Tongue (tissue), 2 donors: Measurements from ENCODE around the gene PLIN4. TPM values are rescaled to one million over a fixed set of nuclear protein-coding genes. Genes with fewer than 3 reads are reported as not detected.

Experiments used
- DNase-seq: peaks from one replicate; pipeline ENCODE4 v3.0.0-alpha.2; 2015
- total RNA-seq: library from RNA; depleted of rRNA; stranded (reverse); fragments of >200 nt; gene quantifications from one replicate; pipeline ENCODE4 v1.2.3, GENCODE V29; 2014

Gene PLIN4
- total RNA-seq, 1 donor from 2014 or later = 38.0 TPM

DNA sequence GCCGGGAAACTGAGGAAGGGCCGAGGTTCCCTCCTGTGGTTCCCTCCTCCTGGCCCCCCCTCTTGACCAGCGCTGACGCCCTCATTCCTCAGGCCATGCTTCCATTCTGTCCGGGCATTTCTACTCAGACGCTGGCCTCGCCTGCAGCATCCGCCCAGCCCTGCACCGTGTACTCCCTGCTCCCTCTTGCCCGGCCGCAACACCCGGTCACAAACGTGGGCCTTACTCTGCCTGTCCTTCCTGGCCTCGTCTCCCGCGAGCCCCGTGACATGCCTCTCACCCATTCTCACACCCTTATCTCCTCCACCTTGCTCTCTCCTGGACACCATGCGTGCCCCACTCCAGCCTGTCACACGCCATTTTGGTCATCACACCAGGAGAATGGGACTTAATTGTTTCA, 34.9 kb downstream of the PLIN4 start:
- DNase-seq = no peak

DNA sequence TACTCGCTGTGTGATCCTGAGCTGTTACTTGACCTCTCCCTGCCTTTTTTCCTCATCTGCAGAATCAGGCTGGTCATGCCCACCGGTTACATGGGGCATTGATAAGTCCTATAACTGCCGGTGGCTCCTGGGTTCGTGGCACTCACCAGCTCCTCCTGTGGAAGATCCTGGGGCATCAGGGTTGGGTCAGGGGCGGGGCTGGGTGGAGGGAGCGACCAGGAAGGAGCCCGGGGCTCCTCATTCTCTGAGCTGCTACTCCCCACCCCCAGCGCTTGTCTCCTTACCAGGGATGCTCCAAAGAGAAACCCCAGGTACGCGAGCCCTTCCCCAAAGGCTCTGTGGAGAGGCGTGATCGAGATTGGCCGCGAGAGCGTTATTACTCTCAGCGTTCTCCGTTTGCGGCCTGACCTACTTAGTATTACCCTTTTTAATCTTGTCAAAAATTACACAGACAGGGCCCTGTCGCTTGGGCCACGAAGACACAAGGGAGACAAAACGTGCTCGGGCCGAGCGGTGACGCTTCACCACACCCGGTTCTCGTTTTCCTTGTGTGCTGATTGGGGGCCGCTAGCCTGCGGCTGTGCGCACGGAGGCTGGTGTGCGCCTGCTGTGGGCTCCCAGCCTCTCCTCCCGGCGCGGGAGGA, 35.4 kb downstream of the PLIN4 start:
- no peak for DNase-seq

DNA sequence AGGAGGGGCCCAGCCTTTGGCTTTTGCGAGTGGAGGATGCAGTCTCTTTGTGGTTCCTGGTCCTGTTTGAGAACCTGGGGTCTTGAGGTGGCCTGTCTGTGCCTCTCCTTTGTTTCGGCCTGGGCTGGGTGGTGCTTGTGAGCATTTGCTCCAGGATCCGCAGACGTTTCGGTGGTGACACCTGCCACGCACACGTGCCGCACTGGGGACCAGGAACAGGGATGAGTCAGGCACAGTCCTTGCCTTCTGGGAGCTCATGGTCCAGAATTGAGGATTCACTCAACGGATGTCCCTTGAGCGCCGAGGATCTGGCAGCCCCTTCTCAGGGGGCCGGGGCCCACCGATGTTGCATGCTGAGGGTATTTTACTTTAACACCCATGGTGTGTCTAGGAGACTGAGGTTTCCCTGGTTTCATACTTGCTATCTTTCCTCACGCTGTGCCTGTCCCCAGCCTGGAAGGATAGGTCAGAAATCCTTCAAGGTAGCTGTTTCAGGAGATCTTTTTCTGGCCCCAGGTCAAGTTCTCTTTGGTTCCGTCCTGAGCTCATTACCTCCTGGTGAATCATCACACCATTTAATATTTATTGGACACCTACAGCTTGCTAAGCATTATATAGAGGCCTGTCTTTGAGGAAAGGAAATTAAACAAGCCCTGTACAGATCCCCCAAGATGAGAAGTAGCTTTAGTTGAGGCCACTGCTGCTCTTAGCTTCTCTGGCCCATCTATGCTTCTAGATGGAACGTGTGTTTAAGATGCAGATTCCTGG, 41.1 kb downstream of the PLIN4 start:
- no peak for DNase-seq

DNA sequence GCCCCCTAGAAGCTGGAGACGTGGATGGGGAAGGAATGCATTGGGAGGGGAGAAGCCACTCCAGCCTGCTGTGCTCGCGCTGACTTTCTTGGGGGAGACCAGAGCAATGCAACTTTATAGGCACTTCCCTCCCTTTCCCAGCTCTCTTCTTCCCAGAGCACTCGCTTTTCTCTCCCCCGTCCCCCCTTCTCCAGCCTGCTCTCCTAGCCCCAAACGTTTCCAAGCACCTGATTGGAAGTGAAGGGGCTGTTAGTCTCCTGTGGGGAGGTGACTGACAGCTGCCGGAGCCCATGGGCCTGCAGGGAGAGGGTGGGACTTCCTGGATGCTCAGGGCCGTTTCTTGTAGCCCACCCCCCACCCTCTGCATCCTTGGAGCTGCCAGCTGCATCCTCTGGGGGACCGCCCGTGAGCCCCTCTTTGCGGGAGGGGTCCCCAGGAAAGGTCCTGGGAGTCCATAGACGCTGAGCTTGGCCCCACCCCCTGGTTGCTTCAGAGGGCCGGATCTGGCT, 43.7 kb downstream of the PLIN4 start:
- peak; percentile 81 for DNase-seq

DNA sequence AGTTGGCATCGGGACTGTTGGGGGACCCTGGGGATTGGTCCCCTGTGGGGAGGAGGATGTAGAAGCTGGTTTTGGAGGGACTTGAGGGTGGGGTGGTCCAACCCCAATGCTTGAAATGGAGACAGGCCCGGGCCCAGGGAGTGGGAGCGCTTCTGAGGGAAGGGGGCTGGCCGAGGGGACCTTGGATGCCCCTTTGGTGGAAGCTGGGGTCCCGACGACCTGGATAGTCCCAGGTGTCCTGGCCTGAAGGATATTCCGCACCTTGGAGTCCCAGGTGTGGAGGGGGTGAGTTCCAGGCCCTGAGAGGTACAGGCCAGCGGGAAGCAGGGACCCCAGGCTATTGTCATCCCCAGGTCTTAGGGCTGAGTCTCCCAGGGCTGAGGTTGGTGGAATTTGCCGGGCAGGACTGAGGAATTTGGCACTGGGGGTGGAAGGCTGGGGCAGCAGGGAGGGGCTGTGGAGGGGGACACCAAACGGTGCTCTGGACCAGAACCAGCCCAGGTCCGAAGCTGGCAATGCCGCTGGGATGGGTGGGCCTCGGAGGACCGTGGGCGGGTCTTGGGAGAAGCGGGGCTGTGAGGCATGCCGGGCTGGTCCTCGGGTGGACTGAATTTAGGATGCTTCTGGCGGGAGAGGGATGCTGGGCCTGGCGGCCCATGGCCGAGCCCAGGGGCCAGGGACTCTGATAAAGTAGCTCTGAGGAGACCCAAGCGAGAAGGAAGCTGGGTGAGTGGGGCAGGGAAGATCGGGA, 44.3 kb downstream of the PLIN4 start:
- no peak for DNase-seq

DNA sequence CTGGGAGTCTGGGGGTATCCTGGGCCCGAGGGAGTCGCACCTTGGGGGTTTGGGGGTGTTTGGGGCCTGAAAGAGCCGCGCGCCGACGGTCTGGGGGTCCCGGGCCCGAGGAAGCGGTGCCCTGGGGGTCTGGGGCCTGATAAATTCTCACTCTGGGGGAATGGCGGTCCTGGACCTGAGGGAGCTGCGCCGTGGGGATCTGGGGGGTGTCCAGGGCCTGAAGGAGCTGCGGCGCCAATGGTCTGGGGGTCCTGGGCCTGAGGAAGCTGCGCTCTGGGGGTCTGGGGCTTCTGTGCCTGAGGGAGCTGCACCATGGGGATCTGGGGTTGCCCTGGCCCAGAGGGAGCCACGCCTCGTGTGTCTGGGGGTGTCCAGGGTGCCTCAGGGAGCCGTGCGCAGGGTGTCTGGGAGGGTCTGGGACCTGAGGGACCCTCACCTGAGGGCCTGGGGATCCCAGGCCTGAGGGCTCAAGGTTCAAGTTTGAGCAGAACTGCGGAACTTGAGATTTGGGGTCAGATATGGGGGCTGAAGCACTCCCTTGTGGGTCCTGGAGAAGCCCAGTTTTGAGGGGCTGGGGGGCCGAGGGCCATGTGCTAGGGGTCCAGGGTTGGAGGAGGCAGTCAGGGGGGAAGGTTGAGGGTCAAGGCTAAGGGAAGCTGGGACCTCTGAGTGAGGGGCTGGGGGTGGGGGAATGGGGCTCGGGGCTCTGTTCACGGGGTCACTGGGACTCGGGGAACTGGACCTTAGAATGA, 45.1 kb downstream of the PLIN4 start:
- DNase-seq = no peak

DNA sequence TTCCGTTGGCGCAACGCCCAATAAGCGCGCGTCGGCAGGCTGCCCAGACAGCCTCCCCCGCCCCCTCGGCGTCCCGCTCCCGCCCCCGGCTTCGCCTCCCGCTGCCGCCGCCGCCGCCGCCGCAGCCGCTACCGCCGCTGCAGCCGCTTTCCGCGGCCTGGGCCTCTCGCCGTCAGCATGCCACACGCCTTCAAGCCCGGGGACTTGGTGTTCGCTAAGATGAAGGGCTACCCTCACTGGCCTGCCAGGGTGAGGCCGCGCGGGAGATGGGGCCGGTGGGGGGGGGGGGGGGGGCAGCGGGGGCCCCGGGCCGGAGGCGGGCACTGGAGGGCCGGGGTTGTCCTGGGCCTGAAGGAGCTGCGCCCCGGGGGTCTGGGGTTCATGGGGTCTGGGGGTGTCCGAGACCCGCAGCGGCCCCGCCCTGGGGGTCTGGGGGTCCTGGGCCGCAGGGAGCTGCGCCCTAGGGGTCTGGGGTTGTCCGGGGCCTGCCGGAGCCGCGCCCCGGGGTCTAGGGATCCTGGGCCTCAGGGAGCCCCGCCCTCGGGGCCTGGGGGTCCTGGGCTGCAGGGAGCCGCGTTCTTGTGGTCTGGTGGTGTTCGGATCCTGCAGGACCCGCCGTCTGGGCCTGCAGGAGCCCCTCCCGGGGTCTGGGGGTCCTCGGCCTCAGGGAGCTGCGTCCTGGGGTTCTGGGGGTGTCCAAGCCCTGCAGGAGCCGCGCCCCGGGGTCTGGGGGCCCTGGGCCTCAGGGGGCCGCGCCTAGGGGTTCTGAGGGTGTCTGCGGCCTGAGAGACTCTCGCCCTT, 45.9 kb downstream of the PLIN4 start, which contains the start of gene HDGFL2:
TSS of gene HDGFL2 (plus strand) at position 124 of the 801 bp plus-strand sequence. CDS start at position 178, 54 bp downstream.
- DNase-seq = no peak

DNA sequence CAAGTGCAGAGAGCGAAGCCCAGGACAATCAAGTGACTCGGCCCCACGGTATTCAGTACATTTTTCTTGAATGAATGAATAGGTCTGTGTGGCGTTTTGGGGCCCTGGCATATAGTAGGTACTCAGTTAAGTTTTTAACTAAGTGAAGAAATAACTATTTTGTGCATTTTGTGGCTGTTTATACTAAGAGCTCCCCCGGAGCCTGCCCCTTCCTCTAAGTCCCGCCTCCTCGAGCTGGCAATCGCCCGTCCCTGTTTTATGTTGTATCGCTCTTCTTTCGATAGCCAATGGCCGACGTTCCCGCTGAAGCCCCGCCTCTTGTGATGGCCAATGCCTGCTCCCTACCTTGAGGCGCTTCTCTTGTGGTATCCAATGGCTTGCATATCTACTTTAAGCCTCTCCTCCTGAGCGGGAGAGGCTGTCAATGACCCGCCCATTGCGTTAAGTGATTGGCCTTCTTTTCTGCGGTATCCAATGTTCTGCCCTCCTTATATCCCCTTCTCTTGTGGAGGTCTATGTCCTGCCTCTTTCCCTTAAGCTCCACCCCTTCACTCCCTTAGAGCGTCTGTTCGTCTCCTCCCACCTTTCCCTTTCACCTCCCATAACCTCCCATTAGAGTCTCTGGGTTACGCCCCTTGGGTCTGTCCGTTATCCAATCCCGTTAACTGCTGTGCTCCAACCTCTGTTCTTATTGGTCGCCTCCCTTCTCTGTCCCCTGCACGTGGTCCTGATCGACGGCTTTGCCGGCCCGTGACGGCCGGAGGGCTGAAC, 46.7 kb downstream of the PLIN4 start:
- peak; percentile 100 for DNase-seq

DNA sequence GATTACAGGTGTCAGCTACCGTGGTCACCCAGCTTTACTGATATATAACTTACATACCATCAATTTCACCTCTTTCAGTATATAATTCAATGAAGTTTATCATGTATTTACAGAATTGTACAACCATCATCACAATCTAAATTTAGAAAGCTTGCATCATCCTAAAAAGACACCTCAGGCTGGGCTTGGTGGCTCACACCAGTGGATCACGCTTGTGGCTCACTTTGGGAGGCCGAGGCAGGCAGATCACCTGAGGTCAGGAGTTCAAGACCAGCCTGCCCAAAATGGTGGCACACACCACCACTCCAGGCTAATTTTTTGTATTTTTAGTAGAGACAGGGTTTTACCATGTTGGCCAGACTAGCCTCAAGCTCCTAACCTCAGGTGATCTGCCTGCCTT, 50.5 kb downstream of the PLIN4 start:
- DNase-seq = no peak

DNA sequence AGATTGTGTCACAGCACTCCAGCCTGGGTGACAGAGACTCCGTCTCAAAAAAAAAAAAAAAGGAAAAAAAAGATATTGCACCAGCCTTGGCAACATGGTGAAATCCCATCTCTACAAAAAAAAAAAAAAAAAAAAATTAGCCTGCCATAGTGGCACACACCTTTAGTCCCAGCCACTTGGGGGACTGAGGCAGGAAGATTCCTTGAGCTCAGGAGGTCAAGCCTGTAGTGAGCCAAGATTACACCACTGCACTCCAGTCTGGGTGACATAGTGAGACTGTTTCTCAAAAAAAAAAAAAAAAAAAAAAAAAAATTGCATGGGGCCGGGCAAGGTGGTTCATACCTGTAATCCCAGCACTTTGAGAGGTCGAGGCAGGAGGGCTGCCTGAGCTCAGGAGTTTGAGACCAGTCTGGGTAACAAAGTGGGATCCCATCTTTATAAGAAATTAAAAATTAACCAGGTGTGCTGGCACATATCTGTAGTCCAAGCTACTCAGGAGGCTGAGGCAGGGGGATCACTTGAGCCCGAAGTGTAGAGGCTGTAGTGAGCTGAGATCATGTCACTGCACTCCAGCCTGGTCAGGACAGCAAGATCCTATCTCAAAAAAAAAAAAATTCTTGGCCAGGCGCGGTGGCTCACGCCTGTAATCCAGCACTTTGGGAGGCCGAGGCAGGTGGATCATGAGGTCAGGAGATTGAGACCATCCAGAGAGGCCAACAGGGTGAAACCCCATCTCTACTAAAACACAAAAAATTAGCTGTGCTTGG, 53.3 kb downstream of the PLIN4 start:
- DNase-seq = no peak

DNA sequence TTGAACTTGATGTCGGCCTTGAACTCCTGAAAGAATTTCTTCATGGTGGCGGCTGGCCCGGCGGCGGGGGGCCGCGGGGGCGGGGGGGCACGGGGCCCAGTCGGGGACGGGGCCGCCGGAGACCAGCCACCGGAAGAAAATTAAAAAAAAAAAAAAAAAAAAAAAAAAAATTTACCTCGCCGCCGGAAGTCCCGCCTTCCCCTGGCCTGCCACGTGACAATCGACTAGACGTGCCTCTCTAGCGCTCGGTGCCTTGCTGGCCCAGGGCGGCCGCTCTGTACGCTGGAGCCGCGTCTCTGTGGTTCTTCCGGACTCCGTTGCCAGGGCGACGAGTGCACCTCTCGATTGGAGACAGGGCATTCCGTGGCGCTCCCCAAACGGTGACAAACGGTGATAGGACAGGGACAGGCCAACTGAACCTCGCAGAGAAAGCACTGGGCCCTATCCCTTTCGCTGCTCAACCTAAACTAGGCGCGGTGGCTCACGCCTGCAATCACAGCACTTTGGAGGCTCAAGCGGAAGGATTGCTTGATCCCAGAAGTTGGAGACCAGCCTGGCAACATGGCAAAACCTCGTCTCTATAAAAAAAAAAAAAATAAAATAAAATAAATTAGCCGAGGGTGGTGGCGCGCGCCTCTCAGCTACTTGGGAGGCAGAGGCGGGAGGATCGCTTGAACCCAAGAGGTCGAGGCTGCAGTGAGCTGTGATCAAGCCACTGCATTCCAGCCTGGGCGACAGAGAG, 60.5 kb downstream of the PLIN4 start, which contains the start of gene UBXN6:
TSS of gene UBXN6 (minus strand) at position 141 of the 742 bp plus-strand sequence. CDS start at position 44, 97 bp downstream.
- DNase-seq = peak; percentile 99

DNA sequence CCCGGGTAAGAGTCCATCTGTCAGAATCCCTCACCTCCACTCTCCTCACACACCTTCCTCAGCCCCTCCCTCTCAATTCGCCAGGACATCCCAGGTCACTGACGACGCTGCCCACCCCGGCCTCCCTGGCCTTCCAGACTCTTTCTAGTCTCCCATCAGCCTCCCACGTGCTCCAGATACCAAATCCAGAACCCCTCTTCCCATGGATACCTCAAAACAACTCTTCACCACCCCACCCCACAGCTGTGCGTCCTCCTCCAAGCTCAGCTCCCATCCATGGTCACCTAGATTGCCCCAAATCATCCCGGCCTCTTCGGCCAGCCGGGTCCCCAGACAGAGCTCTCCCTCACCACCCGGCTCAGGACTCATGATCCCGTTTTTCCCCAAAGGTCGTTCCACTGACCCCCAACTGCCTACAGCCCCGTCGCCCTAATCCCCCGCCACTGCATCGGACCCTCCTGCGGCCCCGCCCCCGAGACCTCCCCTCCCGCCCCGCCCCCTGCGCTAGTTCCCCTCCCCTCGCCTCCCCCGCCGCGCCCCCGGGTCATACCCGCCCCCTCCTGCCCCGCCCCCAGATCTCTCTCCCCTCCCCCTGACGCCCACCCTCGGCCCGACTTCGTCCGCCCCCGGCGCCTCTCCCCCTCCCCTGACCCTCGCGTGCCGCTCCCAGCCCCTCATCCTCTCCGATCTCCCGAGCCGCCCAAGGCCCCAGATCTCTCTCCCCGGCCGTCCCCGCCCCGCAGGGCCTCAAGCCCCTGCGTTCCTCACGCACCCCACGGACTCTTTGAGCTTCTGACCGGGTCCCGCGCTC, 61.2 kb downstream of the PLIN4 start:
- DNase-seq = peak; percentile 90

DNA sequence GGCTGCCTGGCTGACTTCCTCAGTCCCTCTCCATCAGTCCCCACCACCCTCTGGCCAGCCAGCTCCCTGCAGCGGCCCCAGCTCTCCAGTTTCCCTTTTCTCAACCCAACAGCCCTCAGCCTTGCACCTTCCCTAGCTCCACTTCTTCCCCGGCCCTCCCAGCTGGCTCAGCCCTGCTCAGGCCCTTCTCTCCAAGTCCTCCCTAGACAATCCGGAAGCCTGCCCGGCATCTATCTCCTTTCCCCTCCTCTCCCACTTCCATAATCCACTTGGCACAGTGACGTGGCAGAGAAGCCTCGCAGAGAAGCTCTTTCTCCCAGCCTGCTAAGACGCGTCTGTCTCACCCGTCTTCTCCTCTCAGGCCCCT, 61.8 kb downstream of the PLIN4 start:
- peak; percentile 85 for DNase-seq

DNA sequence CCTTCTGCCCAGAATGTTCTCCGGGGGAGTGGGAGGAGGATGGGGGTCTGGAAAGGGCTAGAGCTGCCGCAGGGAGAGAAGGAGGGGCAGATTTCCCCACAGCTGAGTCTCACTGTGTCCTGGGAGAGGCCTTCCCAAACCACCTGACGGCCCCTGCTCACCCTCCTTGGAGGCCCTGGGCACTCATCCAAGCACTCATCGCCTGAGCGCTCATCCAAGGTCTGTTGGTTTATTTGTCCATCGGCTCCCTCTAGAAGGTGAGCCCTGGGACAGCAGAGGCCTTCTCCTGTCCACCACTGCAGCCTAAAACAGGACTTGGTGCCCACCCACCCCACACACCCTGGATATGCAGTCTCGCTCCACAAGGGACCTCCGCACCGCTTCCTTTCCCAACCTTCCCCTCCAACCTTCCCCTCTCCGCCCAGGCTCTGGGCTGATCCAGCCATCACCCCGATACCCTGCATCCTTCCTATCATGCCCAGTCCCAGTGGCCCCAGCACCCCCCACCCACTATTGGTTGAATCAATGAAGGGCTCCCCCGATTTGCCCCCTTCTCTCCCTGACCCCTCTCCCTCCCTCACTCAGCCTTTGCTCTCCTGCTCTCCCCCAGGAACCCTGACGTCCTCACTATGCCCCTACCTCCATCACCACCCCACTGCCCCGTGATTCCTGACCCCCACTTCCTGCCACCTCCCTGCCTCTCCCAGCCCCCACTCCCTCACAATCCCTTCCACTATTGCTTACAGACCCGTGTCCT, 62.4 kb downstream of the PLIN4 start:
- peak; percentile 92 for DNase-seq

DNA sequence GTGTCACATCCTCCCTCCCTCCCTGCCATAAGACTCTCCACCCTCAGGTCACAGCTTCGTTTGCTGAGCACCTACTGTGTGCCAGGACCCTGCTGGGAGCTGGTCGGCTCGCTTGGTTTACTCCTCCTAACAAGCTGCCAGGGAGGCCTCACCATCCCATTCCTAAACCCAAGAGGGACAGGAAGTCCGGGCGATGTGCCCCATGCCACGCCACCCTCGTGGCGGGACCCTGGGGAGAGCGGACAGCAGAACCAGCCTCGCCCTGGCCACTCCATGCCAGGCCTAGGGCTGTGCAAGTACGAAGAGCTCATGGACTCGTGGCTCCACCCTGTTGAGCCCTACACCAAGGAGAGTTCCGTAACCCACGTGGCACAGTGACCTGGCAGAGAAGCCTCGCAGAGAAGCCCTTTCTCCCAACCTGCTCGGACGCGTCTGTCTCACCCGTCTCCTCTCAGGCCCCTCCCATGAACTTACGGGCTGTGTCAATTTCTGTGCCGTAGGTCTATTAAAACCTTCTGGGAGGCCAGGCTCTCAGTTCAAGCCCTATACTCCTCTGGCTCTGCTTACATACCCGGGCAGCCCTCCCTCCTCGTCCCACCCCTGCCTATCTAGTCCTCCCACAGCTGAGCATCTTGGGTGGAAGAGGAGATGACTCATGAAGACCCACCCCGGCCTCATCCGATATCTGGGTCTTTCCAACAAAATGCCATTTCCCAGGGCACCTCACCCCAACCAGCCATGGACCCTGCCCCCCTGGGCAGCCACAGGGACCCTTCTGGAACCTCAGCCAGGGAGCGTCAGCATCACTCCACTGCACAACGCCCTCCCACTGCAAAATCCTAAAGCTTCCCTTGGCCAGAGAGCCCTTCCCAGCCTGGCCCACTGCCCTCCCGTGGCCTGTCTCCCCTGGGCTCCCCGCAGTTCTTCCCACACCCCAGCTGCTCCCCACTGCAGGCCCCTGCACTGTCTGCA, 63.3 kb downstream of the PLIN4 start:
- DNase-seq = peak; percentile 63
